ACC112 (cell line): ENCODE measurements around the gene MRPL43.
"Not testable (repeated sequence)": the region's sequence is repeated elsewhere in the genome, so short reads cannot be mapped to it uniquely, and the experiment has no call there.

Source experiments
- H2AFZ ChIP-seq: fragments of 200-600 bp; sonication (generic); one replicate; pipeline ENCODE4 v1.6.0; 2017; ENCODE audit warnings: antibody characterized with exemption, low read length; ENCODE audit not compliant: unreplicated experiment
- H3K27ac ChIP-seq: fragments of 200-600 bp; sonication (generic); 2 replicates; pipeline ENCODE4 v1.5.1; 2014; ENCODE audit warnings: low read depth, mild to moderate bottlenecking, antibody characterized with exemption, low read length, moderate library complexity
- H3K27me3 ChIP-seq: fragments of 200-600 bp; sonication (generic); 2 replicates; pipeline ENCODE4 v1.6.1; 2014; ENCODE audit warnings: mild to moderate bottlenecking, antibody characterized with exemption, low read length, moderate library complexity, mixed read lengths; ENCODE audit not compliant: insufficient read depth
- H3K36me3 ChIP-seq: fragments of 200-600 bp; sonication (generic); 2 replicates; pipeline ENCODE4 v1.6.1; 2016; ENCODE audit warnings: mild to moderate bottlenecking, antibody characterized with exemption, low read length, moderate library complexity, mixed read lengths; ENCODE audit not compliant: insufficient read depth
- H3K4me1 ChIP-seq: fragments of 200-600 bp; sonication (generic); one replicate; pipeline ENCODE4 v1.6.1; 2016; ENCODE audit warnings: low read length, mixed read lengths; ENCODE audit not compliant: insufficient read depth, unreplicated experiment, control insufficient read depth
- H3K4me3 ChIP-seq: fragments of 200-600 bp; sonication (generic); 2 replicates; pipeline ENCODE4 v1.5.1; 2014; ENCODE audit warnings: mild to moderate bottlenecking, low read depth, low read length
- H3K79me2 ChIP-seq: fragments of 200-600 bp; sonication (generic); one replicate; pipeline ENCODE4 v1.6.0; 2016; ENCODE audit warnings: low read length; ENCODE audit not compliant: control insufficient read depth, unreplicated experiment, insufficient read depth

The MRPL43 gene

DNA sequence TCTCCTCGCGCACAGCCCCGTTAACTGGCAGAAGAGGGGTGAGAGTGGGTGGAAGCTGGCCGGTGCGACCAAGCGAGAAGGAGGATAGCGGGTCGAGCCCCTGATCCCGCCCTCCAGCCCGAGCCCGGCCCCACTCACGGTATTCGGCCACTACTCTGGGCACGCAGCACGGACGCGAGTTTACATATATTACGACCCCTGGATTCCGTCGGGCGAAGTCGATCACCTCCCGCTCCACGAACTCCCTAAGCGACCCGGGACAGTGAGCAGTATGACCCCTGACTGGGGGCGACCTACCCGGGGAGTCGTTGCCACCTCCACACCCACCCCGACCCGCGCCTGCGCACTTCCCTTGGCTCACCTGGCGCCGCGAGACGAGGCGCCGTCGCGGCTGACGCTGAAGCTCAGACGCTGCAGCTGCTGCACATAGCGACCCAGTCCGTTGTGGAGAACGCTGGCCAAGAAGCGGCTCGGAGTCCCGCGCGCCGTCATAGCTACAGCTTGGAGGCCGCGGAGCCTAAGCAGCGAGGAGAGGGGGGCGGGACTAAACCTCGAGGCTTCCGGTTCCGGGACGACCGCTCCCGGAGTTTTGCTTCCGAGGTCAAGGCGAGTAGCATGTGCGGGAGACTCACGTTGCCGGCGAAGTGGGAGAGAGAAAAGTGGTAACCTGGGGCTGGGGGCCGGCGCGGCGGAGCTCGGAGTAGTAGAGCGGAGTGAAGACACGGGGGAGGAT is at the start of gene MRPL43, which contains the start of gene TWNK:
Gene MRPL43, minus strand, starts transcription at position 546 of the 733 bp plus-strand sequence. Its CDS starts 54 bp downstream, at position 492.
Gene TWNK, plus strand, starts transcription at position 592 of the 733 bp plus-strand sequence. CDS start 668 bp downstream, outside the sequence.
- Histone ChIP-seq H3K27ac (peak within 1 kb of the TSS; percentile 20; the same call in 1 of the 2 replicates), H2AFZ (peak within 1 kb of the TSS; percentile 77), H3K27me3 (no peaks in the 10 kb centered on the region), H3K36me3 (peaks cover 10% of the 10 kb centered on the region; the same call in 1 of the 2 replicates), H3K4me3 (peak within 1 kb of the TSS; percentile 92), H3K4me1 (peaks cover 19% of the 10 kb centered on the region), H3K79me2 (peaks cover 41% of the 10 kb centered on the region)

DNA sequence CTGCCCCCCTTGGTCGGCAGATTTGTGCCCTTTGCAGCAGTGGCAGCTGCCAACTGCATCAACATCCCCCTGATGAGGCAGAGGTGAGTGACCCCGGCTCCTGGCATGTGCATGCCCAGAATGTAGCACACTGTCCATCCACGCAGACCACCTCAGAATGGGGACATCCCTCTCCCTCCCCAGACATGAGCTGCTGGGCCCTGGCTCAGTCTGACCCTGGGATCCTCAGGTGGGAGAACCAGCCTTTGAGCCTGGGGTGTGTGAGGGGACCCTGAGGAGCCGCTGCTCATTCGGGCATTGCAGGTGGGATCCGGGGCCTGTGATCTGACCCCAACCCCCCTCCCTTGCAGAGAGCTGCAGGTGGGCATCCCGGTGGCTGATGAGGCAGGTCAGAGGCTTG is 49.4 kb upstream of the MRPL43 start:
- Histone ChIP-seq H3K79me2 (peaks cover 25% of the 10 kb centered on the region), H3K27ac (no peak overlapping the region), H3K36me3 (peaks cover 10% of the 10 kb centered on the region; the same call in 1 of the 2 replicates), H3K4me3 (no peak overlapping the region), H3K4me1 (peaks cover 7% of the 10 kb centered on the region), H2AFZ (no peak overlapping the region), H3K27me3 (no peaks in the 10 kb centered on the region)

DNA sequence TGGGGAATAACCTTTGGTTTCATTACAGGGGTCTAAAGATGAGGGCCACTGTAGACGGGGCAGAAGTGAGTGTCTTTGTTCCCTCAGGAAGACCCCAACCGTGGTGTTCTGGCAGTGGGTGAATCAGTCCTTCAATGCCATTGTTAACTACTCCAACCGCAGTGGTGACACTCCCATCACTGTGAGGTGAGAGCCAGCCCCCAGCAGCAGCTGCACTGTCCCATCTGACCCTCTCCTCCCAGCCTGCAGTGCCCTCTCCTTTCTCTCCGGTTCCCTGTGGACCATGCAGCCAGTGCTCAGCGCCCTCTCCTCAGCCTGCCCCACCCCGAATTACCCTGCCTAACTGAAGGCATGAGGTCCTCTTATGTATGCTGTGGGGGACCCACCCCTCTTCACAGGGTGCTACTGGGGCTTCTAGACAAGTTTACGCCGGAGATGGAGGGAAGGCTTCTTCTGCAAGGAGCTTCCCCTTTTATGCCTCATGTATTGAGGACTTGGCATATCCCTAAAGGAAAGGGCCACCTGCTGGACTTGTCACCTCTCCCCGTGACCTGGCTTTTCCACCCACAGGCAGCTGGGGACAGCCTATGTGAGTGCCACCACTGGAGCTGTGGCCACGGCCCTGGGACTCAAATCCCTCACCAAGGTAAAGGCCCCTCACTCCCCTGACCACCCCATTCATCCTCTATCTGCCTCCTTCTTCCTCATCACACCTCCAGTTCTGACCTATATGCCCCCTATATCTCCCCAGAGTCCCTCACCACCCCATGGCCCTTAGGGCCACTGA is 48.8 kb upstream of the MRPL43 start:
- Histone ChIP-seq H3K79me2 (peaks cover 25% of the 10 kb centered on the region), H3K4me3 (no peak overlapping the region), H3K36me3 (peaks cover 10% of the 10 kb centered on the region; the same call in 1 of the 2 replicates), H2AFZ (no peak overlapping the region), H3K4me1 (peaks cover 7% of the 10 kb centered on the region), H3K27ac (no peak overlapping the region), H3K27me3 (no peaks in the 10 kb centered on the region)

- no peak overlapping the region for H2AFZ ChIP-seq
- no peak overlapping the region for H3K27ac ChIP-seq
- H3K79me2 ChIP-seq, result peaks cover 25% of the 10 kb centered on the region
- H3K36me3 ChIP-seq, result peaks cover 10% of the 10 kb centered on the region; the same call in 1 of the 2 replicates
- H3K27me3 ChIP-seq, result no peaks in the 10 kb centered on the region
- no peak overlapping the region for H3K4me3 ChIP-seq
- H3K4me1 ChIP-seq, result peaks cover 12% of the 10 kb centered on the region
These were observed 48.0 kb upstream of the MRPL43 start for GRCh38 chr10:101035314-101035713.

DNA sequence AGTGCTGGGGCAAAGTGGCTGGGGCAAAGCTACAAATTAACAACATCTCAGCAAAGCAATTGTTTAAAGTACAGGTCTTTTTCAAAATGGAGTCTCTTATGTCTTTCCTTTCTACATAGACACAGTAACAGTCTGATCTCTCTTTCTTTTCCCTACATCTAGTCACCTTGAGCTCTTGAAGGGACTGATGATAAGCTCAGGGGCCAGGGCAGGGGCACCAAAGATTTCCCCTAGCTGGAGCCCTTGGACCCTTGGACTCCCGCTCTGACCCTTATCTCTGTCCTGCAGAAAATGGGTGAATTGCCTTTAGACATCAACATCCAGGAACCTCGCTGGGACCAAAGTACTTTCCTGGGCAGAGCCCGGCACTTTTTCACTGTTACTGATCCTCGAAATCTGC is 47.1 kb upstream of the MRPL43 start:
- not testable (repeated sequence) for H3K27ac ChIP-seq, H3K4me3 ChIP-seq, H2AFZ ChIP-seq, H3K27me3 ChIP-seq
- H3K4me1 ChIP-seq, result peaks cover 12% of the 10 kb centered on the region
- peaks cover 25% of the 10 kb centered on the region for H3K79me2 ChIP-seq
- peaks cover 10% of the 10 kb centered on the region; the same call in 1 of the 2 replicates for H3K36me3 ChIP-seq

DNA sequence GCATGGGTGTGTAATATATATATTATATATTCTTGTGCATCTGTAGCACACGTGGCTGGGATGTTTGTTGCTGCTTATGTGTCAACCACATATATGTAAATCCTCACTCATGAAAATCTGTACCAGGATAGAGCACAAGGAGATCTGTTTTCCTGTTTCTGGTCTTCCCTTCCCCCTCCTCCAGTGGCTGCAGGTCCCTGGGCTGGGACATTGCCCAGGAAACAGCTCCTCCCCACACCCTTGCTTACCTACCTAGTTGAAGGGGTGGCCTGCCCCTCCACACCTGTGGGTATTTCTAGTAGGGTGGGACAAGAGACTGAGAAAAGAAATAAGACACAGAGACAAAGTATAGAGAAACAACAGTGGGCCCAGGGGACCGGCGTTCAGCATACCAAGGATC is 46.0 kb upstream of the MRPL43 start:
- Histone ChIP-seq H3K4me3 (peak overlapping the region; percentile 99), H3K36me3 (peaks cover 10% of the 10 kb centered on the region; the same call in 1 of the 2 replicates), H3K4me1 (peaks cover 12% of the 10 kb centered on the region), H2AFZ (no peak overlapping the region), H3K27me3 (no peaks in the 10 kb centered on the region), H3K79me2 (peaks cover 25% of the 10 kb centered on the region), H3K27ac (peak overlapping the region; percentile 98)

DNA sequence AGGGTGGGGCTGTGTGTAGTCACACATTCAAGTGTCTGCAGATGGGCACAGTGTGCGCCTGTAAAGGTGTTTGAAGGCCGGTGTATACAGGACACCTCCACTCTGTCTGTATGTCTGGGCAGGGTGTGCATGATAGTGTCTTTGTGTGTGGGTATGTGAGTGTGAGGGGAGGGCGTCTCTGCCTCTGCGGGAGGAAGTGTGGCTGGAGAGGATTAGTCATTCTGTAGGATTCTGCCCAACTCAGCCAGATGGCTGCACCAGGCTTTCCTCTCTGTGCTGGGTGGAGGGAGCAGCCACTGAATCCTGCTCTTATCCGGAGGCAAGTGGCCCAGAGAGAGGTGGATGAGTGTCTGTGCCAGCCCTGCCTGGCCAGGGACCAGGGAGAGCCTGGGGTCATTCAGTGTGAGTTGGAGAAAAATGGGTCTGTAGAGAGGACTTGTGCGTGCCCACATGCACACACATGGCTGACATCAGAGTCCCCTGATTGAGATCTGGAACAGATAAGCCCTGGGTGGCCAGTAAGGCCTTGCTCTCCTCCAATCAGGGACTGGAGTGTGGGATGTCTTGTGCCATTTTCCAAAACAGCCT is 45.4 kb upstream of the MRPL43 start:
- Histone ChIP-seq H3K27ac (peak overlapping the region; percentile 98), H2AFZ (peak overlapping the region; percentile 71), H3K27me3 (no peaks in the 10 kb centered on the region), H3K36me3 (peaks cover 10% of the 10 kb centered on the region; the same call in 1 of the 2 replicates), H3K79me2 (peaks cover 25% of the 10 kb centered on the region), H3K4me1 (peaks cover 12% of the 10 kb centered on the region), H3K4me3 (peak overlapping the region; percentile 99)

DNA sequence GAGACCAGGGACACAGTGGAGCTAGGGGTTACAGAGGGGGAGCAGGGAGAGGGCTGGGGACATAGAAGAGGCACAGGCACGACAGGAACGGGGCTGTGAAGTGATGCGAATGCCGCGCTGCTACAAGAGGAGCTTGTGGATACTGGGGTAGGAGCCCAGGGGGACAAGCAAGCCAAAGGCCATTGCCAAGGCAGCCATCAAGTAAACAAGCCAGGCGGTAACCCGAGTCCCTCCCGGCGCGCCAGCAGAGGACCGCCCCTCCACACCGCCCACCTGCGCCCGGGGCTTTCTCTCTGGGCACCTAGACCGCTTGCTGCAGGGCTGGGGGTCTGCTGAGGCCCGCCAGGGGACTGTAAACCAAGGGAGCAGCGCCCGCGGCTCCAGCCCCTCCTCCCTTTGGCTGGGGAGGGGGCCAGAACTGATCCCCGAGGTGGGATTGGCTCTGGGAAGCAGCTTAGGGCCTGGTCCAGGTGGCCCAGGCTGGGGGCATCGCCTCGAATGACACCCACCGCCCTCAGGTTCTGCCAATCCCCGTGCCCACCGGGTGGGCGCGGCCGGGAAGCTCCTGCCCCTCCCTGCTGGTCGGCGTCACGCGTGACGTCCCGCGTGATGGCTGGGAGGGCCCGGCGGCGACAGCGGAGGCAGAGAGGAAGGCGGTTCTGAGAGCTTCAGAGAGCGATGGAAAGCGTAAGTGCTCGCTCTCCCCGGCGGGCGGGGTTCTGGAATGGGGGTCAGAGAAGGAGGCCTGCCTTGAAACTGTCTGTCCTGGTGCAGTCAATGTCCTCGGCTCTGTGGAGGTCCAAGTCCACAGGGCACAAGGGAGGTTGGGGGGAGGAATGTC is 44.7 kb upstream of the MRPL43 start:
- peaks cover 4% of the 10 kb centered on the region; the same call in 1 of the 2 replicates for H3K36me3 ChIP-seq
- no peaks in the 10 kb centered on the region for H3K27me3 ChIP-seq
- peak overlapping the region; percentile 99 for H3K4me3 ChIP-seq
- H3K4me1 ChIP-seq, result peaks cover 12% of the 10 kb centered on the region
- peak overlapping the region; percentile 98 for H3K27ac ChIP-seq
- peaks cover 25% of the 10 kb centered on the region for H3K79me2 ChIP-seq
- peak overlapping the region; percentile 82 for H2AFZ ChIP-seq

DNA sequence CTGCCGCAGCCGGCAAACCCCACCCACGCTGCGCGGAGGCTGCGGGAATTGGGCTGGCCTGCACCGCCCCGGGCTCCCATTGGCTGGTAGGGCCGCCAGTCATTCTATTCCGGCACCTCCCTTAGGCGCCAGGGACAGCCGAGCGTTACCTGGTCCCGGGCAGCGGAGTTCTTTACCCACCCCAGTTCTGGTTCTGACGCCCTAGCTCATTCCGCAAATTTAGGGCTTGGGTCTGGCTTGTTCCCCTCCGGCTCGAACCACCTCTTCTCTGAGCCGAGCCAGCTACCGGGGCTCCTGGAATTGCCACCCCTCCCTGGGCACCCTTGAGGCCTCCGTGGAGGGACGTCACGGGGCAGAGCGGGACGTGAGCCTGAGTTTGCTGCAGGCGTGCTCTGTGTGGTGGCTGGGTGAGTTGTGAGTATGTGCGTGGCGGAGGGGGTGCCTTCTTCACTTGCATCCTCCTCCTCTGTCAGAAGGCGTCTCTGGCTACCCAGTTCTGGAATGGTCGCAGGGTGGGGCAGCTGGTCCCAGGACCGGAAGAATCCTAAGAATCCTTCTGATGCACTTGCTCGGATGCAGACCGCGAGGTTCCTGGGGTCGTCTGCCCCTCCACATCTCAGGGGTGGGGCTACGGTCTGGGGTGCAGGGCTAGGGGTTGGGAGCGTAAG is 44.0 kb upstream of the MRPL43 start, which contains the start of the genes PDZD7 and SFXN3:
Gene PDZD7, minus strand, starts transcription at position 2 of the 668 bp plus-strand sequence. CDS start 910 bp downstream, outside the sequence.
Gene SFXN3, plus strand, starts transcription at position 107 of the 668 bp plus-strand sequence. CDS start 3,461 bp downstream, outside the sequence.
- H2AFZ ChIP-seq, result peak within 1 kb of the TSS; percentile 82
- H3K4me3 ChIP-seq, result peak within 1 kb of the TSS; percentile 99
- peaks cover 4% of the 10 kb centered on the region; the same call in 1 of the 2 replicates for H3K36me3 ChIP-seq
- peaks cover 12% of the 10 kb centered on the region for H3K4me1 ChIP-seq
- H3K27me3 ChIP-seq, result no peaks in the 10 kb centered on the region
- peak within 1 kb of the TSS; percentile 98 for H3K27ac ChIP-seq
- H3K79me2 ChIP-seq, result peaks cover 25% of the 10 kb centered on the region
